Measurements from ENCODE around the gene PHACTR3.

The PHACTR3 gene

GRCh38 chr20:59668926-59669850 lies 64.8 kb downstream of the PHACTR3 start:
- in situ Hi-C loops (cut with HindIII; ENCODE audit: low sequenced_read_pairs), result no loop called here
- TF ChIP-seq CTCF (IDR thresholded peaks at IDR 0.05; ENCODE audit: low read depth, low read length, missing control alignments), result no peak
- DNase-seq (ENCODE audit: low read depth), result no peak
- no peak overlapping the region for H3K4me3 ChIP-seq (ENCODE audit: low read depth, low read length)

GRCh38 chr20:59670786-59671492 lies 66.6 kb downstream of the PHACTR3 start:
- TF ChIP-seq CTCF (IDR thresholded peaks at IDR 0.05; ENCODE audit: low read depth, low read length, missing control alignments), result no peak
- H3K4me3 ChIP-seq (ENCODE audit: low read depth, low read length), result no peak overlapping the region
- no peak for DNase-seq (ENCODE audit: low read depth)
- in situ Hi-C loops (cut with HindIII; ENCODE audit: low sequenced_read_pairs), result no loop called here

DNA sequence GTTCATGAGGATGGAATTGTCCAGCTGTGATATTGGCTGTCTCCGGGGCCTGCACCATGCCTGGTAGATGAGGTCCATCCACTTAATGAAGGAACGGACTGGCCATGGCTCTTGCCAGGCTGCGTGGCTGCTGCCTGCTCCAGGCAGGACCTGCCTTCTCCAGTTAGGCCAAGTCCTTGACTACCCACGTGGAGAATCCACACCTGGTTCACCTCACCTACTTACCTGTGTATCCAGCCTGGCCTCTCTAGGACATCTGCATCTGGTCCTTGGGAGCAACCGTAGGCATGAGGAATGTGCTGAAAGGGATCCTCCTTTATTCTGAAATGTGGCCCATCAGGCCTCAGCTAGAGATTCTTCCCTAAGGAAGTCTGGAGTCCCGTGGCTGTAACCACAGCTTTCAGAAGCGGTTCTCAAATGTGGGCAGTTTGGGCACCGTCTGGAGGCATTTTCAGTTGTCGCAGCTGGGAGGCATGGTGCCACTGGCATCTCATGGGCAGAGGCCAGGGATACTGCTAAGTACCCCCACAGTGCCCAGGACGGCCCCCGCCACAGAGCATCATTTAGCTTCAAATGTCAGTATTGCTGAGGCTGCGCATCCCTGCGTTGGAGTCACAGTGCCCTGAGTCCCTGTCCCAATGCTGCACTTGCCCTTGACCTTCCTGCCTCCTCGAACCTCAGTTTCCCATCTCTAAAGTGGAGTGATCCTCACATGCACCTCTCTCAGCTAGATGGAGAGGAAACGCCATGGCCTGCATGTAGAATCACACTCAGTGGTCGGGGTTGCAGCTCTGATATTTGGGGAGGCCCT lies 67.5 kb downstream of the PHACTR3 start:
- TF ChIP-seq CTCF (IDR thresholded peaks at IDR 0.05; ENCODE audit: low read depth, low read length, missing control alignments), result no peak
- in situ Hi-C loops (cut with HindIII; ENCODE audit: low sequenced_read_pairs), result no loop called here
- no peak for DNase-seq (ENCODE audit: low read depth)
- H3K4me3 ChIP-seq (ENCODE audit: low read depth, low read length), result no peak overlapping the region

DNA sequence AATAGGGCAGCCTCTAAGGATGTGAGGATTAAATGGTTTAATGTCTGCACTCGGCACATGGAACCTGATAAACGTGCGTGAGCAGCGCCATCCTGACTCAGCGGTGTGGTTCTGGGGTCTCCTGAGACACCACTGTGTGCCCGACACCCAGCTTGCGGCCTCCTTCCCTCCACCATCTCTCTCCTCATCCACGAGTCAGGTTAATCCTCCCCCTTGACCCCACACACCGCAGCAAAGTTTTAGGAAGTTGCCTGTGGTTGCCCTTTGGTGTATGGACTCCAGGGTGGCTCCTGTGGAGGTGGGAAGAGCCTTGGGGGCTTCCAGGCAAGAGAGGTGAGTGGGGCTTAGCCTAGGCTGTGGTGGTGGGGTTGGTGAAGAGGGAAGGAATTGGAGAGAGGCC lies 68.2 kb downstream of the PHACTR3 start:
- TF ChIP-seq CTCF (IDR thresholded peaks at IDR 0.05; ENCODE audit: low read depth, low read length, missing control alignments), result no peak
- in situ Hi-C loops (cut with HindIII; ENCODE audit: low sequenced_read_pairs), result no loop called here

GRCh38 chr20:59673288-59673997 lies 69.1 kb downstream of the PHACTR3 start:
- DNase-seq (ENCODE audit: low read depth), result no peak
- in situ Hi-C loops (cut with HindIII; ENCODE audit: low sequenced_read_pairs), result no loop called here
- H3K4me3 ChIP-seq (ENCODE audit: low read depth, low read length), result no peak overlapping the region
- TF ChIP-seq CTCF (IDR thresholded peaks at IDR 0.05; ENCODE audit: low read depth, low read length, missing control alignments), result no peak

More for the DNA sequence above, 68.2 kb downstream of the PHACTR3 start:
- H3K4me3 ChIP-seq (ENCODE audit: low read depth, low read length), result no peak overlapping the region
- DNase-seq (ENCODE audit: low read depth), result no peak
